Neuronal stem cell (in vitro differentiated cells): ENCODE results near the gene RFTN2.

Experiments used
- DNase-seq: peaks from one replicate; pipeline ENCODE4 v3.0.0-alpha.2; 2013; ENCODE audit warnings: low spot score
- H2AFZ ChIP-seq: one replicate; pipeline ENCODE4 v1.6.1; 2013; ENCODE audit warnings: mild to moderate bottlenecking, low read length, inconsistent platforms
- H2AK5ac ChIP-seq: 2 replicates; pipeline ENCODE4 v1.6.1; 2013; ENCODE audit warnings: low read depth, mild to moderate bottlenecking, inconsistent platforms, low read length, moderate library complexity, mixed read lengths
- H2BK120ac ChIP-seq: 2 replicates; pipeline ENCODE4 v1.6.1; 2013; ENCODE audit warnings: low read depth, mild to moderate bottlenecking, inconsistent platforms, low read length, moderate library complexity, mixed read lengths
- H2BK12ac ChIP-seq: one replicate; pipeline ENCODE4 v1.6.1; 2013; ENCODE audit warnings: low read length, inconsistent platforms
- H2BK15ac ChIP-seq: 2 replicates; pipeline ENCODE4 v1.6.1; 2013; ENCODE audit warnings: mild to moderate bottlenecking, low read length, inconsistent platforms, mixed read lengths
- H2BK5ac ChIP-seq: one replicate; pipeline ENCODE4 v1.6.1; 2013; ENCODE audit warnings: inconsistent platforms, mild to moderate bottlenecking, low read length, moderate library complexity
- H3K14ac ChIP-seq: one replicate; pipeline ENCODE4 v1.6.1; 2013; ENCODE audit warnings: low read length, inconsistent platforms
- H3K18ac ChIP-seq: 2 replicates; pipeline ENCODE4 v1.6.1; 2013; ENCODE audit warnings: low read length, inconsistent platforms
- H3K23ac ChIP-seq: 2 replicates; pipeline ENCODE4 v1.6.1; 2013; ENCODE audit warnings: low read depth, mild to moderate bottlenecking, mixed read lengths, low read length, inconsistent platforms; ENCODE audit not compliant: poor library complexity
- H3K27ac ChIP-seq: replicated peaks from 3 replicates; pipeline ENCODE4 v1.5.1; 2013; ENCODE audit warnings: low read length, inconsistent platforms
- H3K27me3 ChIP-seq, 3 experiments: 2 replicates each; pipeline ENCODE4 v1.6.1; 2013; ENCODE audit warnings: low read length in 3 of 3, mild to moderate bottlenecking in 2 of 3, inconsistent platforms in 1 of 3, low read depth in 1 of 3, mixed read lengths in 1 of 3, moderate library complexity in 1 of 3; ENCODE audit not compliant: control insufficient read depth in 3 of 3, insufficient read depth in 3 of 3
- H3K36me3 ChIP-seq, 2 donors: replicated peaks in 1 of 2; 2 replicates each; pipeline ENCODE4 v1.6.1; 2013; ENCODE audit warnings: low read length in 2 of 2; ENCODE audit not compliant: control insufficient read depth in 2 of 2, insufficient read depth in 2 of 2
- H3K4ac ChIP-seq: 2 replicates; pipeline ENCODE4 v1.6.1; 2013; ENCODE audit warnings: inconsistent platforms, mild to moderate bottlenecking, low read length, moderate library complexity
- H3K4me1 ChIP-seq, 2 donors: 1 replicate in 1 of 2; 2 replicates in 1 of 2; pipeline ENCODE4 v1.6.1; 2013; ENCODE audit warnings: low read length in 2 of 2, low read depth in 1 of 2; ENCODE audit not compliant: control insufficient read depth in 2 of 2, insufficient read depth in 1 of 2
- H3K4me2 ChIP-seq: one replicate; pipeline ENCODE4 v1.6.1; 2013; ENCODE audit warnings: mild to moderate bottlenecking, low read length, inconsistent platforms; ENCODE audit not compliant: insufficient read depth, poor library complexity, severe bottlenecking
- H3K4me3 ChIP-seq, 2 donors: 2 replicates each; pipeline ENCODE4 v1.5.1; 2013; ENCODE audit warnings: low read length in 2 of 2, mild to moderate bottlenecking in 2 of 2, inconsistent platforms in 1 of 2, moderate library complexity in 1 of 2
- H3K79me1 ChIP-seq: one replicate; pipeline ENCODE4 v1.6.1; 2013; ENCODE audit warnings: low read depth, mild to moderate bottlenecking, inconsistent platforms, low read length, moderate library complexity
- H3K9ac ChIP-seq: one replicate; pipeline ENCODE4 v1.6.1; 2013; ENCODE audit warnings: mild to moderate bottlenecking, low read depth, low read length, inconsistent platforms; ENCODE audit not compliant: poor library complexity
- H3K9me3 ChIP-seq, 2 donors: replicated peaks in 1 of 2; 2 replicates each; pipeline versions ENCODE3 to v1.6.1; 2013; ENCODE audit warnings: low read length in 2 of 2, mild to moderate bottlenecking in 2 of 2, inconsistent platforms in 1 of 2, low read depth in 1 of 2, mixed read lengths in 1 of 2, moderate library complexity in 1 of 2; ENCODE audit not compliant: control insufficient read depth in 2 of 2, insufficient read depth in 1 of 2
- H4K8ac ChIP-seq: one replicate; pipeline ENCODE4 v1.6.1; 2013; ENCODE audit warnings: low read depth, mild to moderate bottlenecking, inconsistent platforms, low read length, moderate library complexity
- H4K91ac ChIP-seq: one replicate; pipeline ENCODE4 v1.6.1; 2013; ENCODE audit warnings: low read length, low read depth, mild to moderate bottlenecking, inconsistent platforms; ENCODE audit not compliant: poor library complexity
- WGBS, 2 donors: extraction: QIAGEN DNeasy Blood & Tissue Kit; methylation state at CpG; one replicate each; pipeline ENCODE4 v1.1.7; 2013; ENCODE audit warnings: missing lambda C conversion rate in 2 of 2, mixed read lengths in 1 of 2; ENCODE audit not compliant: insufficient read length in 2 of 2, insufficient replicate concordance in 1 of 2; ENCODE audit errors: extremely low coverage in 2 of 2; 5-methylcytosine and 5-hydroxymethylcytosine counted together

Gene RFTN2

GRCh38 chr2:197548582-197548981 lies 126.8 kb downstream of the RFTN2 start:
- no peak overlapping the region for H3K27ac ChIP-seq
- no peak overlapping the region for H4K91ac ChIP-seq
- H3K4me1 ChIP-seq: no peaks in the 10 kb centered on the region
- no peak overlapping the region for H2BK15ac ChIP-seq
- H3K36me3 ChIP-seq: peaks cover 3 to 96% of the 10 kb centered on the region in 2 donors
- no peak overlapping the region for H2AFZ ChIP-seq
- H3K9me3 ChIP-seq: peaks cover 0 to 6% of the 10 kb centered on the region in 2 donors
- no peak overlapping the region for H4K8ac ChIP-seq
- H2BK5ac ChIP-seq: no peak overlapping the region
- H3K4me3 ChIP-seq: no peak overlapping the region
- H3K18ac ChIP-seq: no peak overlapping the region
- WGBS, 2 donors: 100% methylated on average over 1 of the region's 5 CpGs; no CpG with 5 or more reads in 1 of the 2 donors
- no peaks in the 10 kb centered on the region for H3K27me3 ChIP-seq
- no peak overlapping the region for H3K9ac ChIP-seq
- no peaks in the 10 kb centered on the region for H3K79me1 ChIP-seq
- H2BK12ac ChIP-seq: no peak overlapping the region
- H2AK5ac ChIP-seq: no peak overlapping the region
- H3K23ac ChIP-seq: no peak overlapping the region
- DNase-seq: no peak
- no peak overlapping the region for H3K4ac ChIP-seq
- H2BK120ac ChIP-seq: no peak overlapping the region
- no peak overlapping the region for H3K14ac ChIP-seq
- no peak overlapping the region for H3K4me2 ChIP-seq

- H3K27me3 ChIP-seq: no peaks in the 10 kb centered on the region
- no peak overlapping the region for H3K27ac ChIP-seq
- H4K91ac ChIP-seq: no peak overlapping the region
- H2BK120ac ChIP-seq: no peak overlapping the region
- DNase-seq: no peak
- H2BK12ac ChIP-seq: no peak overlapping the region
- H3K4ac ChIP-seq: no peak overlapping the region
- H3K23ac ChIP-seq: no peak overlapping the region
- H3K4me2 ChIP-seq: no peak overlapping the region
- H3K4me3 ChIP-seq: no peak overlapping the region
- H3K14ac ChIP-seq: no peak overlapping the region
- H4K8ac ChIP-seq: no peak overlapping the region
- no peaks in the 10 kb centered on the region for H3K4me1 ChIP-seq
- peaks cover 0 to 6% of the 10 kb centered on the region in 2 donors for H3K9me3 ChIP-seq
- no peak overlapping the region for H2BK5ac ChIP-seq
- no peak overlapping the region for H3K18ac ChIP-seq
- no peak overlapping the region for H2AK5ac ChIP-seq
- no peak overlapping the region for H3K9ac ChIP-seq
- no peak overlapping the region for H2AFZ ChIP-seq
- H3K79me1 ChIP-seq: no peaks in the 10 kb centered on the region
- H2BK15ac ChIP-seq: no peak overlapping the region
- no CpG with 5 or more reads among the region's 5 CpGs for WGBS, 2 donors
- peaks cover 6 to 97% of the 10 kb centered on the region in 2 donors for H3K36me3 ChIP-seq
Observed at GRCh38 chr2:197547163-197547900, 128.1 kb downstream of the RFTN2 start.

GRCh38 chr2:197543206-197543605 lies 132.2 kb downstream of the RFTN2 start:
- Histone ChIP-seq H3K27me3 (no peaks in the 10 kb centered on the region), H2BK5ac (no peak overlapping the region), H3K14ac (no peak overlapping the region), H2BK15ac (no peak overlapping the region), H3K23ac (no peak overlapping the region), H3K18ac (no peak overlapping the region), H4K8ac (no peak overlapping the region), H3K4ac (no peak overlapping the region), H3K79me1 (no peaks in the 10 kb centered on the region), H4K91ac (no peak overlapping the region), H3K9me3 (peaks cover 0 to 6% of the 10 kb centered on the region in 2 donors), H3K9ac (no peak overlapping the region), H2BK120ac (no peak overlapping the region), H2AFZ (no peak overlapping the region), H3K27ac (no peak overlapping the region), H2BK12ac (no peak overlapping the region), H3K36me3 (peaks cover 4 to 94% of the 10 kb centered on the region in 2 donors), H3K4me1 (no peaks in the 10 kb centered on the region), H3K4me2 (no peak overlapping the region), H2AK5ac (no peak overlapping the region), H3K4me3 (no peak overlapping the region)
- DNase-seq: no peak
- no CpG with 5 or more reads among the region's 3 CpGs for WGBS, 2 donors

GRCh38 chr2:197539734-197540133 lies 135.7 kb downstream of the RFTN2 start:
- no peak overlapping the region for H3K14ac ChIP-seq
- H3K4ac ChIP-seq: no peak overlapping the region
- DNase-seq: no peak
- H2BK12ac ChIP-seq: no peak overlapping the region
- no peak overlapping the region for H3K4me2 ChIP-seq
- H3K23ac ChIP-seq: no peak overlapping the region
- no peak overlapping the region for H3K9ac ChIP-seq
- H3K4me3 ChIP-seq: no peak overlapping the region
- no peak overlapping the region for H2AFZ ChIP-seq
- peaks cover 3% of the 10 kb centered on the region for H3K79me1 ChIP-seq
- H3K18ac ChIP-seq: no peak overlapping the region
- H3K27ac ChIP-seq: no peak overlapping the region
- no peak overlapping the region for H2BK15ac ChIP-seq
- no peak overlapping the region for H4K91ac ChIP-seq
- WGBS, 2 donors: no CpG with 5 or more reads among the region's 1 CpG
- peaks cover 0 to 2% of the 10 kb centered on the region in 2 donors for H3K9me3 ChIP-seq
- no peaks in the 10 kb centered on the region for H3K27me3 ChIP-seq
- H2BK5ac ChIP-seq: no peak overlapping the region
- H3K36me3 ChIP-seq: peaks cover 7 to 97% of the 10 kb centered on the region in 2 donors
- no peak overlapping the region for H4K8ac ChIP-seq
- no peak overlapping the region for H2BK120ac ChIP-seq
- no peaks in the 10 kb centered on the region for H3K4me1 ChIP-seq
- H2AK5ac ChIP-seq: no peak overlapping the region
